RPMI7951 (cell line): Measurements from ENCODE around the gene RNF152. TPM values are rescaled to one million over a fixed set of nuclear protein-coding genes. Genes with fewer than 3 reads are reported as not detected.

Experiments
- DNase-seq: peaks from one replicate; pipeline ENCODE4 v3.0.0-alpha.2; 2012; ENCODE audit warnings: low read depth
- total RNA-seq: library from RNA; depleted of rRNA; stranded (reverse); fragments of >200 nt; shearing (Covaris generic); gene quantifications from 2 replicates; pipeline ENCODE4 v1.2.3, GENCODE V29; 2014

The RNF152 gene
- total RNA-seq, 1 experiment from 2014 or later, result 9.3 TPM

- DNase-seq, result no peak
These were observed 38.0 kb downstream of the RNF152 start for GRCh38 chr18:61854578-61855448.

- DNase-seq, result no peak
These were observed 39.0 kb downstream of the RNF152 start for GRCh38 chr18:61853855-61854254.

GRCh38 chr18:61852496-61852895 lies 40.3 kb downstream of the RNF152 start:
- no peak for DNase-seq

- peak; percentile 21 for DNase-seq
These were observed 40.8 kb downstream of the RNF152 start for GRCh38 chr18:61851940-61852451.

GRCh38 chr18:61851279-61851678 lies 41.5 kb downstream of the RNF152 start:
- no peak for DNase-seq

- no peak for DNase-seq
These were observed 42.1 kb downstream of the RNF152 start for GRCh38 chr18:61850756-61851155.

GRCh38 chr18:61847164-61847791 lies 45.5 kb downstream of the RNF152 start:
- DNase-seq, result no peak

GRCh38 chr18:61845197-61845596 lies 47.6 kb downstream of the RNF152 start:
- DNase-seq, result no peak

GRCh38 chr18:61844726-61845125 lies 48.1 kb downstream of the RNF152 start:
- DNase-seq, result no peak

- DNase-seq, result peak; percentile 23
These were observed 50.7 kb downstream of the RNF152 start for GRCh38 chr18:61842146-61842545.

- no peak for DNase-seq
These were observed 51.1 kb downstream of the RNF152 start for GRCh38 chr18:61841706-61842105.

- DNase-seq, result no peak
These were observed 52.5 kb downstream of the RNF152 start for GRCh38 chr18:61840324-61840723.

- DNase-seq, result no peak
These were observed 54.3 kb downstream of the RNF152 start for GRCh38 chr18:61838521-61838920.

- DNase-seq, result peak; percentile 56
These were observed 58.8 kb downstream of the RNF152 start for GRCh38 chr18:61833978-61834377.

GRCh38 chr18:61833387-61833786 lies 59.4 kb downstream of the RNF152 start:
- DNase-seq, result peak; percentile 70

GRCh38 chr18:61832858-61833257 lies 59.9 kb downstream of the RNF152 start:
- DNase-seq, result no peak

GRCh38 chr18:61831071-61831470 lies 61.7 kb downstream of the RNF152 start:
- no peak for DNase-seq

GRCh38 chr18:61829108-61829507 lies 63.7 kb downstream of the RNF152 start:
- DNase-seq, result peak; percentile 16

GRCh38 chr18:61827591-61827990 lies 65.2 kb downstream of the RNF152 start:
- no peak for DNase-seq

- DNase-seq, result peak; percentile 76
These were observed 67.4 kb downstream of the RNF152 start for GRCh38 chr18:61825386-61825785.

GRCh38 chr18:61824733-61825363 lies 68.0 kb downstream of the RNF152 start:
- DNase-seq, result peak; percentile 22

GRCh38 chr18:61823595-61823994 lies 69.2 kb downstream of the RNF152 start:
- no peak for DNase-seq
